ENCODE results near the gene CMTM8.

DNA sequence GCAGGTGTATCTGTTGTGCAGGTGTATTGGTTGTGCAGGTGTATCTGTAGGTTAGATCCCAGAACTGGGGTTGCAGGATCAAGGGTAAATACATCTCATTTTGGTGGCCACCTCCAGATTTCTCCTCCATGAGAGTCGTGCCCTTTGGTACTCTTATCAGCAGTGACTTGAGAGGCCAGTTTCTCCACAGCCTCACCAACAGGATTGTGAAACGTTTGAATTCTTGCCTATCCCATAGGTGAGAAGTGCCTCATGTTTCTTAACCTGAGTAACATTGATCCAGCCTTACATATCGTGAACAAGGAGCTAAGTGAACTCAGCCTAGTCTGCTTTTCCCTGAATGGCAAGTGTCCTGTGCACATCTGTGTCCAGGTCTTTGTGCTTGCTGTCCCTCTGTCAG, 55.4 kb downstream of the CMTM8 start:
- TF ChIP-seq, protein P1, sequence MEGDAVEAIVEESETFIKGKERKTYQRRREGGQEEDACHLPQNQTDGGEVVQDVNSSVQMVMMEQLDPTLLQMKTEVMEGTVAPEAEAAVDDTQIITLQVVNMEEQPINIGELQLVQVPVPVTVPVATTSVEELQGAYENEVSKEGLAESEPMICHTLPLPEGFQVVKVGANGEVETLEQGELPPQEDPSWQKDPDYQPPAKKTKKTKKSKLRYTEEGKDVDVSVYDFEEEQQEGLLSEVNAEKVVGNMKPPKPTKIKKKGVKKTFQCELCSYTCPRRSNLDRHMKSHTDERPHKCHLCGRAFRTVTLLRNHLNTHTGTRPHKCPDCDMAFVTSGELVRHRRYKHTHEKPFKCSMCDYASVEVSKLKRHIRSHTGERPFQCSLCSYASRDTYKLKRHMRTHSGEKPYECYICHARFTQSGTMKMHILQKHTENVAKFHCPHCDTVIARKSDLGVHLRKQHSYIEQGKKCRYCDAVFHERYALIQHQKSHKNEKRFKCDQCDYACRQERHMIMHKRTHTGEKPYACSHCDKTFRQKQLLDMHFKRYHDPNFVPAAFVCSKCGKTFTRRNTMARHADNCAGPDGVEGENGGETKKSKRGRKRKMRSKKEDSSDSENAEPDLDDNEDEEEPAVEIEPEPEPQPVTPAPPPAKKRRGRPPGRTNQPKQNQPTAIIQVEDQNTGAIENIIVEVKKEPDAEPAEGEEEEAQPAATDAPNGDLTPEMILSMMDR (IDR thresholded peaks at IDR 0.05; ENCODE audit: low read depth, low read length, poor library complexity, severe bottlenecking): no peak
- no peak for TF ChIP-seq EZH2phosphoT487 (IDR thresholded peaks at IDR 0.05; ENCODE audit: borderline replicate concordance, low read length)
